Measurements from ENCODE around the gene NFE2. TPM values are rescaled to one million over a fixed set of nuclear protein-coding genes. Genes with fewer than 3 reads are reported as not detected.
A peak's percentile ranks its signal among the peaks of the same experiment; 100 is the strongest.

NFE2 gene
- total RNA-seq, 2 donors from 2014 or later = 0.26 TPM; not detected in 1

DNA sequence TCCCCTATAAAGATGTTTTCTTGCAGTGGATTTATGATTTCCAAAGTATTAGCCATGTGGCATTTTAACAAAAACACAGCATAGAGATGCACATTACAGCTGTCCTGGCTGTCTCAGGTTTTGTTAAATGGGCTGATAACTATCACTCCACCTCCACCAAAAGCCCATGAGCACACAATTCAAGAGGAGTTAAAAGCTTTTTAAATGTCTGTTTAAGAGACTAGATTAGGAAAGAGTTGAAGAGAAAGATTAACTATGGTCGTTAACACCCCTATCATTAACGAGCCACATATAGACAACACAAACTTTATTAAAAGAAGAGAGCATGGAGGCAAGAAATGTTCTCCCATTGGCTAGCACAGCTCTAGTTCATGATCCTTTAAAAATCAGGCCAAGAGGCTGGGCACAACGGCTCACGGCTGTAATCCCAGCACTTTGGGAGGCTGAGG, 35.4 kb downstream of the NFE2 start:
- Histone ChIP-seq H3K4me1 (peaks cover 12% of the 10 kb centered on the region), H3K4me3 (no peak overlapping the region), H3K27me3 (no peaks in the 10 kb centered on the region), H3K36me3 (replicated peaks in 1 of 2; ENCODE audit: insufficient read depth in 1 of 2, low read depth in 2 of 2) (no peaks in the 10 kb centered on the region), H3K9me3 (no peaks in the 10 kb centered on the region), H3K27ac (no peak overlapping the region)
- TF ChIP-seq POLR2A (IDR thresholded peaks at IDR 0.05) = no peak
- TF ChIP-seq, protein P1, sequence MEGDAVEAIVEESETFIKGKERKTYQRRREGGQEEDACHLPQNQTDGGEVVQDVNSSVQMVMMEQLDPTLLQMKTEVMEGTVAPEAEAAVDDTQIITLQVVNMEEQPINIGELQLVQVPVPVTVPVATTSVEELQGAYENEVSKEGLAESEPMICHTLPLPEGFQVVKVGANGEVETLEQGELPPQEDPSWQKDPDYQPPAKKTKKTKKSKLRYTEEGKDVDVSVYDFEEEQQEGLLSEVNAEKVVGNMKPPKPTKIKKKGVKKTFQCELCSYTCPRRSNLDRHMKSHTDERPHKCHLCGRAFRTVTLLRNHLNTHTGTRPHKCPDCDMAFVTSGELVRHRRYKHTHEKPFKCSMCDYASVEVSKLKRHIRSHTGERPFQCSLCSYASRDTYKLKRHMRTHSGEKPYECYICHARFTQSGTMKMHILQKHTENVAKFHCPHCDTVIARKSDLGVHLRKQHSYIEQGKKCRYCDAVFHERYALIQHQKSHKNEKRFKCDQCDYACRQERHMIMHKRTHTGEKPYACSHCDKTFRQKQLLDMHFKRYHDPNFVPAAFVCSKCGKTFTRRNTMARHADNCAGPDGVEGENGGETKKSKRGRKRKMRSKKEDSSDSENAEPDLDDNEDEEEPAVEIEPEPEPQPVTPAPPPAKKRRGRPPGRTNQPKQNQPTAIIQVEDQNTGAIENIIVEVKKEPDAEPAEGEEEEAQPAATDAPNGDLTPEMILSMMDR (IDR thresholded peaks at IDR 0.05) = no peak
- intact Hi-C loops (cut with DNase I) = no loop called here
- WGBS, 2 donors = 91 to 95% methylated on average over 4 of the region's 4 CpGs
- no peak for DNase-seq
- ATAC-seq = no peak

DNA sequence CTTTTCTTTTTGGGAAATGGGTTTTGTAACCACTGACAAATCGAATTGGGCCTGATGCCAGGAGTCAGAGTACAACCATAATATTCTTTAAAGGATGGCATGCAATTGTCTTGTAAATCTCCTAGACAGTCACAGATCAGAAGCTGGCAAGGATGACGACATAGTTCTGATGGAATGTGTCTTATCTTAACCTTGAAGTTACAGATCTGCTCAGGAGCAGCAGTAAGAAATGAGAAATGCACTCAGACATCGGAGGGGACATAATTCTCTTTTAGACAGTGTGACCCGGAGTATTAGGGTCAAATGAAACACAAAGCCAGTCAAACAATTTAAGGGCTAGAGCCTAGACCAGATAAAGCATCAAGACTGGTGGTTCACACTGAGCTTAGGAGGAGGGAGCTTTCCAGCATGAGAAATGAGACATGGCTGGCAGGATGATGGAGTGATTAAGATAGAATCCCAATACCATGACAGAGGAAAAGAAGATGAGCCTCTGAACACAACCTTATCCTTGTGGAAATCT, 38.4 kb downstream of the NFE2 start:
- Histone ChIP-seq H3K27me3 (no peaks in the 10 kb centered on the region), H3K4me1 (peaks cover 34% of the 10 kb centered on the region), H3K36me3 (replicated peaks in 1 of 2; ENCODE audit: insufficient read depth in 1 of 2, low read depth in 2 of 2) (no peaks in the 10 kb centered on the region), H3K9me3 (no peaks in the 10 kb centered on the region), H3K4me3 (no peak overlapping the region), H3K27ac (peak overlapping the region in 3 of 4 donors; percentile 15 to 58 (median 36))
- DNase-seq = peak in 2 of 4 donors; percentile 19 to 20
- 23% methylated on average over 4 of the region's 4 CpGs for WGBS, 2 donors
- intact Hi-C loops (cut with DNase I) = no loop called here
- TF ChIP-seq, protein P1 (IDR thresholded peaks at IDR 0.05) = no peak
- no peak for TF ChIP-seq POLR2A (IDR thresholded peaks at IDR 0.05)
- no peak for ATAC-seq

DNA sequence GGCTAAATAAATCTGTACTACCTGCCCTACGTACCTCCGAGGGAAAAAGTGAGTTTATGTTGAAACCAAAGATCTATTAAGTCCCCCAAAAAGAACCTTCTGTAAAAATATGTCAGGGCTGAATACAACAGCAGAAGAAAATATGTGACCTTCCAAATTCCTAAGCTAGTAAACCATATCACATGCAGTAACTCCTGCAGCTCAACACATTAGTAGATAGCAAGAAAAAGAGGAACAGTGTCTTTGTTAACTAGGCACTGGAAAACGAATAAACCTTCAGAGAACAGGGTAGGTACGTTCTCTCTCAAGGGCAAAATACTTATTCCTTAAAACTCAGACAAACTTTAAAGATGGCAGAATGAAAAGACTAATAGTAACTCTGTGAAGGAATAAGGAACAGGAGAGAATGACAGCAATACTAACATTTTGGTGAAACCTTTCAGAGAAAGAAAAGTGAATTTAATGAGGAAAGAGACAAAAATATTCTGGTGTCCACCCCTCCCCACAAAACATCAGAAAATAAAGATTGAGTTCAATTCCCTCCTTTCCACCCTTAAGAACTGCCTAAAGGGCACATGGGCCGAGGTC, 38.9 kb downstream of the NFE2 start:
- intact Hi-C loops (cut with DNase I) = no loop called here
- H3K27me3 ChIP-seq = no peaks in the 10 kb centered on the region
- ATAC-seq = no peak
- TF ChIP-seq, protein P1 (IDR thresholded peaks at IDR 0.05) = no peak
- TF ChIP-seq POLR2A (IDR thresholded peaks at IDR 0.05) = no peak
- WGBS, 2 donors = 55 to 59% methylated on average over 5 of the region's 5 CpGs
- H3K27ac ChIP-seq = peak overlapping the region in 3 of 4 donors; percentile 15 to 58 (median 36)
- H3K4me3 ChIP-seq = no peak overlapping the region
- peaks cover 0 to under 1% of the 10 kb centered on the region in 2 donors for H3K36me3 ChIP-seq (replicated peaks in 1 of 2; ENCODE audit: insufficient read depth in 1 of 2, low read depth in 2 of 2)
- no peak for DNase-seq
- H3K9me3 ChIP-seq = no peaks in the 10 kb centered on the region
- H3K4me1 ChIP-seq = peaks cover 34% of the 10 kb centered on the region

DNA sequence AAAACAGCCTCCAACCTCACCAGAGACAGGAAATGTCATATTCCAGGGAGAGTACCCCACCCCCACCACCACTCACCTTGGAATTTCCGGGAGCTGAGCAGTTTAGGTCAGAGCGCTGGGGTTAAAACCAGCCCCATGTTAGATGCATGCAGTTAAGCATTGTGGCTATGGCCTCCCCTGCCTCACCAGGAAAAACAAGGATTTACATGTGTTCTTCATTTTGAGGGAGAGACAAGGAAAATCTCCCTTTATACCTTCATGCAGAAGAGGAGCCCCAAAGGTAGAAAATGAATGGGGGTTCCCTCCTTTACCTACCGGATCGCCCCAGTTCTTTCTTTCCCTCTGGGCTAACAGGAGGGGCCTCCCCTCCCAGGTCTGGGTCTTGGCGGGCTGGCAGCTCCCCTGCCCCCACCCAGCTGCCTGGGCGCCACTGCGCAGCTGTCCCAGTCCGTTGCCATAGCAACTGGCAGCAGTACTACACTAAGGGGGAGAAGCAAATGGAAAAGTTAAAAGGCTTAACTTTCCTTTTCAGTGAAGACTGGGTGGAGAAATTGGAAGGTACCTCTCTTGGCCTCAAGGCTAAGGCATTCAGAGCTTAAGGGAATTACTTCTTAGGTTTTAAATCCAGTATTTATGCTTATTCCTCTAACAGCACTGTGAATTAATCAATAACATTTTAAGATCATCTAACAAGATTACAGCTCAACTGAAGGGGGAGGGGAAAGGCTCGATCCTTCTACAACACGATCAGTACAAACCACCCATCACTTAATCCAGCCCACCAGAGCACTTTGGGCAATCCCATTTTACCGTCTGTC, 41.4 kb downstream of the NFE2 start:
- Histone ChIP-seq H3K4me3 (no peak overlapping the region), H3K27me3 (no peaks in the 10 kb centered on the region), H3K27ac (peak overlapping the region; percentile 63 to 91 (median 80)), H3K4me1 (peaks cover 34% of the 10 kb centered on the region), H3K36me3 (replicated peaks in 1 of 2; ENCODE audit: insufficient read depth in 1 of 2, low read depth in 2 of 2) (peaks cover 0 to 6% of the 10 kb centered on the region in 2 donors), H3K9me3 (no peaks in the 10 kb centered on the region)
- WGBS, 2 donors = 3 to 6% methylated on average over 11 of the region's 11 CpGs
- DNase-seq = peak; percentile 78 to 90 (median 88)
- ATAC-seq = peak; percentile 94
- intact Hi-C loops (cut with DNase I) = loop anchor here (10.0 kb wide), 1 partner anchor 105 kb away; the partner anchor contains the start of gene GPR84
- peak in 2 of 3 donors; percentile 44 to 52 for TF ChIP-seq POLR2A (IDR thresholded peaks at IDR 0.05)
- TF ChIP-seq, protein P1 (IDR thresholded peaks at IDR 0.05) = no peak
